OCI-LY3 (cell line): ENCODE measurements around the gene PCNX2.

Experiments used
- H2AFZ ChIP-seq: fragments of 200-600, 300-600 bp; shearing (Covaris generic); 2 replicates; pipeline ENCODE4 v1.6.0; 2014; ENCODE audit warnings: antibody characterized with exemption, low read depth, low read length
- H3K27ac ChIP-seq: fragments of 200-600, 300-600 bp; sonication (generic); 2 replicates; pipeline ENCODE4 v1.5.1; 2014; ENCODE audit warnings: mild to moderate bottlenecking, low read length, moderate library complexity, mixed read lengths
- H3K27me3 ChIP-seq: fragments of 200-600, 300-600 bp; sonication (generic); 2 replicates; pipeline ENCODE4 v1.6.1; 2014; ENCODE audit warnings: low read depth, low read length, mixed read lengths
- H3K36me3 ChIP-seq: fragments of 200-600, 300-600 bp; sonication (generic); replicated peaks from 2 replicates; pipeline ENCODE3; 2014; ENCODE audit warnings: low read depth, low read length, mixed read lengths
- H3K4me1 ChIP-seq: fragments of 300-600, 200-600 bp; sonication (generic); 2 replicates; pipeline ENCODE4 v1.6.1; 2014; ENCODE audit warnings: low read length, mixed read lengths
- H3K4me2 ChIP-seq: fragments of 200-600, 300-600 bp; sonication (generic); 2 replicates; pipeline ENCODE4 v1.6.1; 2014; ENCODE audit warnings: low read length, mixed read lengths
- H3K4me3 ChIP-seq: fragments of 300-600, 200-600 bp; sonication (generic); 2 replicates; pipeline ENCODE4 v1.5.1; 2014; ENCODE audit warnings: antibody characterized with exemption, mild to moderate bottlenecking, low read length, moderate library complexity
- H3K79me2 ChIP-seq: fragments of 300-600, 200-600 bp; shearing (Covaris generic); 2 replicates; pipeline ENCODE4 v1.6.1; 2014; ENCODE audit warnings: mild to moderate bottlenecking, low read length, mixed read lengths
- H3K9ac ChIP-seq: fragments of 300-600, 200-600 bp; shearing (Covaris generic); 2 replicates; pipeline ENCODE4 v1.6.0; 2014; ENCODE audit warnings: mild to moderate bottlenecking, low read length, moderate library complexity
- H3K9me3 ChIP-seq: fragments of 200-600, 300-600 bp; shearing (Covaris generic); 2 replicates; pipeline ENCODE4 v1.6.1; 2014; ENCODE audit warnings: low read length, mixed read lengths; ENCODE audit not compliant: insufficient read depth
- H4K20me1 ChIP-seq: fragments of 200-600, 300-600 bp; sonication (generic); 2 replicates; pipeline ENCODE4 v1.6.1; 2016; ENCODE audit warnings: low read length, mixed read lengths; ENCODE audit not compliant: insufficient read depth
- CTCF ChIP-seq: fragments of 200-600, 300-600 bp; sonication (generic); IDR thresholded peaks from 2 replicates; pipeline ENCODE4 v1.5.1; 2014; ENCODE audit warnings: antibody characterized with exemption, low read length, low read depth
- EZH2phosphoT487 ChIP-seq: fragments of 200-600 bp; shearing (Covaris generic); IDR thresholded peaks from 2 replicates; pipeline ENCODE4 v1.6.1; 2018; ENCODE audit warnings: antibody characterized with exemption, mixed run types, low read depth

The PCNX2 gene

GRCh38 chr1:233315718-233316301, 20.3 kb upstream of the PCNX2 start:
- Histone ChIP-seq H3K9me3 (no peaks in the 10 kb centered on the region), H4K20me1 (no peaks in the 10 kb centered on the region), H3K79me2 (no peaks in the 10 kb centered on the region), H3K4me2 (no peak overlapping the region), H2AFZ (no peak overlapping the region), H3K27ac (no peak overlapping the region), H3K36me3 (no peaks in the 10 kb centered on the region), H3K4me1 (no peaks in the 10 kb centered on the region), H3K27me3 (peaks cover 40% of the 10 kb centered on the region), H3K4me3 (no peak overlapping the region), H3K9ac (no peak overlapping the region)
- TF ChIP-seq EZH2phosphoT487 (no peak), CTCF (no peak)

DNA sequence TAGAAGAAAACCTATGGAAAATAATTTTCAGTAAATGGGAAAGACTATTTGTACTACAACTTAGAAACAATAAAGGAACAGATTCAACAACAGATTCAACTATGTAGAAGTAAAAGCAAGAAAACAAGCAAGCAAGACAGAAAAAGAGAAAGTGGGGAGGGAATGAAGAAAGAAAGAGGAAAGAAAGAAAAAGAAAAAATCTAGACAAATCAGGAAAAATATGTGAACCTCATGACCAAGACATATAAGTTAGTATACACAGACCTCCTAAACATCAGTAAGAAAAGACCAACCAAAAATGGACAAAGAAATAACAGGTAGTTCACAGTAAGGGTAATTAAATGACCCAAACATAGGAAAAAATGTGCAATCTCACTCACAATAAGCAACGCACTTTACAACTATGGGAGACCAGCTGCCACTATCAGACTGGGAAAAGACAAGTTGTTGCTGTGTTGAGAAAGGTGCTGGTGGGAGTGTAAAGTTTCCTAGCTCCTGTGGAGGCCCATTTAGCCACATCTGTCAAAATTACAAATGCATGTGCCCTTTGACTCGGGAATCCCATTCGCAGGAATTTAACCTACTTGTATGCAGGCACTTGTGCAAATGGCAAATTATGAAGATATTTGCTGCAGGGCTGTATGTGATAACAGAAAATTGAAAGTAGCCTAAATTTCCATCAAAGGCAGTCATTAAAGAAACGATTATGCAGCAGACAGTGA, 18.1 kb upstream of the PCNX2 start:
- no peak overlapping the region for H3K27ac ChIP-seq
- H3K4me2 ChIP-seq, result no peak overlapping the region
- H2AFZ ChIP-seq, result no peak overlapping the region
- no peaks in the 10 kb centered on the region for H3K79me2 ChIP-seq
- no peaks in the 10 kb centered on the region for H3K36me3 ChIP-seq
- H3K9ac ChIP-seq, result no peak overlapping the region
- no peaks in the 10 kb centered on the region for H3K9me3 ChIP-seq
- H3K4me3 ChIP-seq, result no peak overlapping the region
- no peaks in the 10 kb centered on the region for H4K20me1 ChIP-seq
- peaks cover 24% of the 10 kb centered on the region for H3K27me3 ChIP-seq
- TF ChIP-seq CTCF (no peak), EZH2phosphoT487 (no peak)
- H3K4me1 ChIP-seq, result no peaks in the 10 kb centered on the region

- peaks cover 11% of the 10 kb centered on the region for H3K27me3 ChIP-seq
- no peak overlapping the region for H3K4me3 ChIP-seq
- TF ChIP-seq CTCF, result peak; percentile 87
- TF ChIP-seq EZH2phosphoT487, result no peak
- H4K20me1 ChIP-seq, result no peaks in the 10 kb centered on the region
- H3K36me3 ChIP-seq, result no peaks in the 10 kb centered on the region
- H3K79me2 ChIP-seq, result no peaks in the 10 kb centered on the region
- no peak overlapping the region for H3K9ac ChIP-seq
- H3K9me3 ChIP-seq, result no peaks in the 10 kb centered on the region
- no peak overlapping the region for H3K4me2 ChIP-seq
- H3K27ac ChIP-seq, result no peak overlapping the region
- H2AFZ ChIP-seq, result no peak overlapping the region
- H3K4me1 ChIP-seq, result peaks cover 7% of the 10 kb centered on the region
Measured at GRCh38 chr1:233304489-233305102, 9.1 kb upstream of the PCNX2 start.

GRCh38 chr1:233300326-233300725, 4.8 kb upstream of the PCNX2 start:
- H3K79me2 ChIP-seq, result peaks cover 2% of the 10 kb centered on the region; the same call in 1 of the 2 replicates
- H2AFZ ChIP-seq, result no peak overlapping the region
- TF ChIP-seq CTCF (no peak), EZH2phosphoT487 (no peak)
- no peaks in the 10 kb centered on the region for H4K20me1 ChIP-seq
- no peaks in the 10 kb centered on the region for H3K36me3 ChIP-seq
- H3K9me3 ChIP-seq, result no peaks in the 10 kb centered on the region
- H3K4me2 ChIP-seq, result no peak overlapping the region
- H3K4me1 ChIP-seq, result peaks cover 7% of the 10 kb centered on the region
- no peak overlapping the region for H3K9ac ChIP-seq
- no peak overlapping the region for H3K27ac ChIP-seq
- peaks cover 16% of the 10 kb centered on the region for H3K27me3 ChIP-seq
- H3K4me3 ChIP-seq, result no peak overlapping the region
